HG03045 (cell line): ENCODE results near the gene ZNF407.

Experiments used
- ATAC-seq: cut with Tn5 transposase; IDR thresholded peaks from one replicate; pipeline ENCODE4 v1.9.1; 2021; ENCODE audit warnings: mild to moderate bottlenecking, moderate library complexity; ENCODE audit not compliant: unreplicated experiment

The ZNF407 gene

GRCh38 chr18:74778191-74778847 is 180.6 kb downstream of the ZNF407 start:
- ATAC-seq = no peak

- no peak for ATAC-seq
These were observed 187.1 kb downstream of the ZNF407 start for GRCh38 chr18:74784752-74785151.

- ATAC-seq = no peak
These were observed 188.0 kb downstream of the ZNF407 start for GRCh38 chr18:74785632-74786031.

GRCh38 chr18:74788657-74789056 is 191.0 kb downstream of the ZNF407 start:
- ATAC-seq = no peak

- ATAC-seq = no peak
These were observed 191.4 kb downstream of the ZNF407 start for GRCh38 chr18:74789078-74789477.

GRCh38 chr18:74790451-74790850 is 192.8 kb downstream of the ZNF407 start:
- no peak for ATAC-seq

GRCh38 chr18:74791501-74792194 is 194.0 kb downstream of the ZNF407 start:
- ATAC-seq = no peak

- no peak for ATAC-seq
These were observed 196.1 kb downstream of the ZNF407 start for GRCh38 chr18:74793746-74794145.

- ATAC-seq = no peak
These were observed 198.1 kb downstream of the ZNF407 start for GRCh38 chr18:74795751-74796150.

GRCh38 chr18:74796211-74796610 is 198.5 kb downstream of the ZNF407 start:
- ATAC-seq = no peak

GRCh38 chr18:74796841-74797576 is 199.3 kb downstream of the ZNF407 start:
- ATAC-seq = peak; percentile 99

GRCh38 chr18:74797577-74798151 is 200.0 kb downstream of the ZNF407 start:
- peak; percentile 27 for ATAC-seq

- ATAC-seq = no peak
These were observed 201.9 kb downstream of the ZNF407 start for GRCh38 chr18:74799542-74799941.

GRCh38 chr18:74800098-74800497 is 202.4 kb downstream of the ZNF407 start:
- no peak for ATAC-seq

GRCh38 chr18:74803117-74803516 is 205.4 kb downstream of the ZNF407 start:
- no peak for ATAC-seq

GRCh38 chr18:74803769-74804168 is 206.1 kb downstream of the ZNF407 start:
- no peak for ATAC-seq

- no peak for ATAC-seq
These were observed 207.0 kb downstream of the ZNF407 start for GRCh38 chr18:74804677-74805076.

- ATAC-seq = no peak
These were observed 208.4 kb downstream of the ZNF407 start for GRCh38 chr18:74806073-74806472.

- peak; percentile 97 for ATAC-seq
These were observed 209.2 kb downstream of the ZNF407 start for GRCh38 chr18:74806700-74807416.

- ATAC-seq = no peak
These were observed 219.9 kb downstream of the ZNF407 start for GRCh38 chr18:74817576-74817975.
